Activated naive CD4-positive, alpha-beta T cell treated with anti-CD3 and anti-CD28 coated beads, Interleukin-2, amount 50 U/mL, for 72 hours (primary cell): Measurements from ENCODE around the gene CDC42EP3. TPM values are rescaled to one million over a fixed set of nuclear protein-coding genes. Genes with fewer than 3 reads are reported as not detected.
A peak's percentile ranks its signal among the peaks of the same experiment; 100 is the strongest.

Source experiments
- ATAC-seq, 2 donors: fragments of 150-1000 bp; cut with Tn5 transposase; 2 replicates each; pipeline ENCODE4 v1.10.0; 2021; ENCODE audit warnings: mild to moderate bottlenecking in 2 of 2, moderate library complexity in 2 of 2
- DNase-seq, 2 donors: peaks; one replicate each; pipeline ENCODE4 v3.0.0; 2021 to 2022; ENCODE audit warnings: low spot score in 2 of 2
- H3K27ac Mint-ChIP-seq, 2 donors: one replicate each; pipeline ENCODE4 v1.8.0; 2022; ENCODE audit warnings: mild to moderate bottlenecking in 2 of 2, mixed read lengths in 2 of 2
- H3K36me3 Mint-ChIP-seq, 2 donors: one replicate each; pipeline ENCODE4 v1.8.0; 2022; ENCODE audit warnings: mixed read lengths in 2 of 2
- H3K9me3 Mint-ChIP-seq, 2 donors: one replicate each; pipeline ENCODE4 v1.8.0; 2022; ENCODE audit warnings: mixed read lengths in 2 of 2
- total RNA-seq, 2 donors: library from RNA; stranded (reverse); gene quantifications; one replicate each; pipeline ENCODE4 v1.2.3, GENCODE V29; 2022

CDC42EP3 gene
- total RNA-seq, 2 donors from 2014 or later: 11.1 to 12.5 TPM

DNA sequence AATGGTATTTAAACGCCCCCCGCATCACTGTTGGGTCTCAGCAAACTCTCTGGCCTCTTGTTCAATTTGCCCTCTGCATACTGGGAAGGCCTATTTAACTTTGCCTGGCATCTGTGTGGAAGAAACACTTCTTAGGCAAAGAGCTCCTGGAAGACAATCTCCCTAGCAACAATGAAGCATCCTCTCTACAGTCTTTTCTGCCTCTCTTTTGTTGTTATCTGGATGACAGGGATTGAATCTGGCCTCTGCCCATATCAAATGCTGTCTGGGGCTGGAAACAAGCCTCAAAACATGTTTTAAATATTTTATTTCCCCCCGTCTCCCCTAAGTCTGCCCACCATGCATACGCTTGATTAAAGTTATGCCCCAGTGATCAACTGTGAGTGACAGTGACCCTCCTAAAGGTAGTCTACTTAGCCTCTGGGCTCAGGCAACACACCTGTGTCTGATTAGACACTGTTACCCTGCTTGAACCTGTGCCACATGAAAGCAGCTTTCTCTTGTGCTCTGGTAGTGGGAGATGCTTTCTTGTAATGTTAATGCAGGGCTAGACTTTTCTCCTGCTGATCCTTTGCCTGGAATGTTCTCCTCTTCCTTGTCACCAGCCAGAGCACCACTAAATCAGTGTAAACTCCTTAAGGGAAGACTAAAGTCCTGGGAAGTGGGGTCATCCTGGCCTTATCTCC, 34.9 kb downstream of the CDC42EP3 start:
- peaks cover 0 to 8% of the 10 kb centered on the region in 2 donors for H3K9me3 Mint-ChIP-seq
- DNase-seq (no peak), ATAC-seq (no peak)
- H3K36me3 Mint-ChIP-seq: peaks cover 4 to 15% of the 10 kb centered on the region in 2 donors
- peak overlapping the region; percentile 80 to 88 for H3K27ac Mint-ChIP-seq

DNA sequence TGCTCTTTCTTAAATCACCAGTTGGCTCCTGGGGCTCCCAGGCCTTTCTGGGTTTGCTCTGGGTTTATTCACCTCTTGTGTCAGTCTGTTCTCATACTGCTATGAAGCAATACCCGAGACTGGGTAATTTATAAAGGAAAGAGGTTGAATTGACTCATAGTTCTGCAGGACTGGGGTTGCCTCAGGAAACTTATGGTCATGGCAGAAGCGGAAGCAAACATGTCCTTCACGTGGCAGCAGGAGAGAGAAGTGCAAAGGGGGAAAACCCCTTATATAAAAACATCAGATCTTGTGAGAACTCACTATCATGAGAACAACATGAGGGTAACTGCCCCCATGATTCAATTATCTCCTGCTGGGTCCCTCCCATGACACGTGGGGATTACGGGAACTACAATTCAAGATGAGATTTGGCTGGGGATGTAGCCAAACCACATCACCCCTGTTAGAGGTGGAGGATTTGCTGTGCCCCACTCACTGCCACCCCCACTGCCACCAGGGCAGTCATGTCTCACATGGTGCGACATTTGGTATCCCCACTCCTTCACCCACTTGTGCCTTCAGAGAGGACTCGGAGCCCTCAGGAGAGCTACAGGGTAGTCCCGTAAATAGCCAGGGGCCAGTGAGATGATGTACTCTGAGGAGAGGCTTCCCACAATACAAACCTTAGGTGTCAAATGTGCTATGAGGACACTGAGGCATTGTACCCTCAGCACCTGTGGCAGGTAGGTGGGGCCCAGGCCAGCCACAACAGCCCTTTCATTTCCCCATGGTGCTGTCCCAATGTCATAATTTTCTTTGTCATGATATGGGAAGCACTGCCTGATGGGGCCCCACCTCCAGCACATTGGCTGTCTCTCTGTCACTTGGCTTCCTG, 35.7 kb downstream of the CDC42EP3 start:
- peak; percentile 86 to 90 for ATAC-seq
- Mint-ChIP-seq H3K27ac (peak overlapping the region; percentile 81 to 88), H3K9me3 (peaks cover 0 to 8% of the 10 kb centered on the region in 2 donors), H3K36me3 (peaks cover 0 to 7% of the 10 kb centered on the region in 2 donors)
- DNase-seq: peak; percentile 57 to 80

DNA sequence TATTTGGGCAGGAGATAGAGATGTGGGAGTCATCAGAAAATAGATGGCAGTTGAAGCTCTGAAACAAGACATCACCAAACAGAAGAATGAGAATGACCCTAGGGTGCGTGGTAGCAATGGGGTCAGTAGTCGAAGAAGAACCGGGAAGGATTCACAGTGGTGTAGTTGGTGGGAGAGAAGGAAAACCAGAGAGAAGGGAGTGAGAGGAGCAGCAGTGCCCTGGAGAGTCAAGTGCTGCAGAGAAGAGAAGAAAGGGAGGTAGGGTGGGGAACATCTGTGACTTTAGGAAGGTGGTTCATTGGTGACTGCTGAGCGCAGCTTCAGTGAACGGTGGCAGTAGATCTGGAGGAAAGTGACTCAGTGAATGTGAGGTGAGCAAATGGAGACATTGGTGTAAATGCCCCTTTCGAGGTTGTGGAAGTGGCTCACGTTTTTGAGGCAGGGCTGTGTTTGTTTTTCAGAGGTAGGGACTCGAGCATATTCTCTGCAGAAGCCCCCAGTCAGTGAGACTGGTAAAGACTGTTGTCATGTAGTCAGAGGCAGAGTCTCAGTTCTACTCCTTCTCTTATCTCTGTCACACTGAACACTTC, 36.4 kb downstream of the CDC42EP3 start:
- peaks cover under 1 to 8% of the 10 kb centered on the region in 2 donors for H3K9me3 Mint-ChIP-seq
- peaks cover 0 to 7% of the 10 kb centered on the region in 2 donors for H3K36me3 Mint-ChIP-seq
- DNase-seq (no peak), ATAC-seq (no peak)
- H3K27ac Mint-ChIP-seq: peak overlapping the region; percentile 81 to 88

DNA sequence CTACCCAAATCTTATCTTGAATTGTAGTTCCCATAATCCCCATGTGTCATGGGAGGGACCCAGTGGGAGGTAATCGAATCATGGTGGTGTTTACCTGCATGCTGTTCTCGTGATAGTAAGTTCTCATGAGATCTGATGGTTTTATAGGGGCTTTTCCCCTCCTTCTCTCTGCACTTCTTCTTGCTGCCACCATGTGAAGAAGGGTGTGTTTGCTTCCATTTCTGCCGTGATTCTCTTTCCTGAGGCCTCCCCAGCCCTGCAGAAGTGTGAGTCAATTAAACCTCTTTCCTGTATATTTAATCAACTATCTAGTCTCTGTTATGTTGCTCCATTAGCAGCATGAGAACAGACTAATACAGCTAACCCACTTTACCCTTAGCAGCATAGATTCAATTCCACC, 37.6 kb downstream of the CDC42EP3 start:
- DNase-seq: no peak
- Mint-ChIP-seq H3K27ac (no peak overlapping the region), H3K9me3 (peaks cover 6 to 8% of the 10 kb centered on the region in 2 donors), H3K36me3 (peaks cover 7% of the 10 kb centered on the region in 2 donors)
- ATAC-seq: no peak

DNA sequence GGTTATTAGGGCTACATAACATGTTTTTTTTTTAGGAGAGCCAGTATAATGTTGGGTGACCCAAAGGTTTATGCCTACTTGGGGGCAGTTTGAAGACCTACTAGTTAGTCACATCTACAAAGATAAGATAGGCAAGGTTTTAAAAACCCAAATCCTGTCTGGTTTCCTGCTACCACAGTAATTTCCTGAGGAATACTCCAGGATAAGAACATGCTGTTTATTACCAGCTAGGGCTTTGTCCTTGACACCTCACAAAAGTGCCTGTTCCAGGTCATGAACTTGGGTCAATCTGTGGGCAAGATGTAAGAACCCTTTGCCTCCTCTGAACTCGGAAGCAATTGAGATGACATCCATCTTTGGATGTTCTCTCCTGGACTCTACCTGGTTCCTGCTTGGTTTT, 38.2 kb downstream of the CDC42EP3 start:
- DNase-seq: no peak
- peaks cover 7% of the 10 kb centered on the region in 2 donors for H3K36me3 Mint-ChIP-seq
- no peak for ATAC-seq
- peaks cover 6 to 8% of the 10 kb centered on the region in 2 donors for H3K9me3 Mint-ChIP-seq
- no peak overlapping the region for H3K27ac Mint-ChIP-seq

DNA sequence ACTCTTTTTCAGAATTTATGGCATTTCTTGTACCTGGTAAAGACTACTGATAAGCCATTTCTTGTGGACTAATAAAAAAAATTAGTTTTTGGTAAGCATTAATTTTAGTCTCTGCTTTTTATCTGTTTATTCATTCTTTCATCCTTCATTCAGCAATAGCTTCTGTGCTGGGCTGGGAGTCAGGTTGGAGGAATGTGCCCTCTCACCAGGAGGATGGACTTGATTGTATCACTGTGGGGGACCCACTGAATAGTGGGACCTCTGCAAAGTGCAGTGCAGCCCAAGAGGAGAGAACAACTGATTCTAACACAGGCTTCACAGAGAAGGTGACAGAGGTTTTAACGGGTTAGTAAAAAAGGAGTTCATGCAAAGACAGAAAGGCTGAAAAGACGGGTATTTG, 39.1 kb downstream of the CDC42EP3 start:
- ATAC-seq (no peak), DNase-seq (no peak)
- peaks cover 7% of the 10 kb centered on the region in 2 donors for H3K36me3 Mint-ChIP-seq
- H3K9me3 Mint-ChIP-seq: peaks cover 6 to 8% of the 10 kb centered on the region in 2 donors
- peak overlapping the region in 1 of 2 donors; percentile 13 for H3K27ac Mint-ChIP-seq

DNA sequence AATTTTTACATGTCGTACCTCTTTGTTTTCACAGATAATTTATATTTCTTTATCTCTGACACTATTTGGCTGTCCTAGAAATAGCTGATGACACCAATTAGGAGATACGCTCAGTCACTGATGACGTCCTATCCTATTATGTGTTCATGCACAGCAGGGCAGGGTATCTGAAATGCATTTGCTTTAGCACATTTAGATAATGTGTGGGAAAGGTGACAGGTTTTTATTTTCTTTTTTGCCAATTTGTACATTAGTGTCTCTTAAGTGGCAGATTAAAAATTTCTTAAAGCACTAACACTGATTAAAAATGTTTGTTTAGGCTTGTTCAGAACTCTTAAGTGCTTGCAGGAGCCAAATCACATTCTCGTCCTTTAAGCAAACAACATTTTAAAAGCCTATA, 39.7 kb downstream of the CDC42EP3 start:
- DNase-seq (no peak), ATAC-seq (no peak)
- H3K27ac Mint-ChIP-seq: no peak overlapping the region
- peaks cover 7% of the 10 kb centered on the region in 2 donors for H3K36me3 Mint-ChIP-seq
- peaks cover 6 to 8% of the 10 kb centered on the region in 2 donors for H3K9me3 Mint-ChIP-seq

DNA sequence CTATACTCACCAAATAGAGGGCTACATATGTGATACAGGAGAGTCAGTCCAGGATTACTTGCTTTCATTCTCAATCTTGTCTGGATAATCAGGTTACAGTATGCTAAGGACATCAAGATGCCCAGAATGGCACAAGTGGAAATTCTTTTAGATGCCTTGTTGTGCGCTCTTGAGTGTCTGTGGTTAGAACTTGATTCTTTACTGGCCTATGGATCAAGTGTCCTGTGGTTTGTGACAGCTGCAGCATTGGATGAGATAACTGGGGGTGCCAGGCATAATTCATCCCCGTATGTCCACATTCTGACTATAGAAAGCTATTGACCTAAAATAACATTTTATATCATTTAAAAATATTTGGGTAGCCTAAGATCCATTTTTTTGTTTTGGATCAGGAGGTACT, 40.1 kb downstream of the CDC42EP3 start:
- H3K9me3 Mint-ChIP-seq: peaks cover 6 to 8% of the 10 kb centered on the region in 2 donors
- DNase-seq: no peak
- H3K27ac Mint-ChIP-seq: no peak overlapping the region
- ATAC-seq: no peak
- peaks cover 7% of the 10 kb centered on the region in 2 donors for H3K36me3 Mint-ChIP-seq

DNA sequence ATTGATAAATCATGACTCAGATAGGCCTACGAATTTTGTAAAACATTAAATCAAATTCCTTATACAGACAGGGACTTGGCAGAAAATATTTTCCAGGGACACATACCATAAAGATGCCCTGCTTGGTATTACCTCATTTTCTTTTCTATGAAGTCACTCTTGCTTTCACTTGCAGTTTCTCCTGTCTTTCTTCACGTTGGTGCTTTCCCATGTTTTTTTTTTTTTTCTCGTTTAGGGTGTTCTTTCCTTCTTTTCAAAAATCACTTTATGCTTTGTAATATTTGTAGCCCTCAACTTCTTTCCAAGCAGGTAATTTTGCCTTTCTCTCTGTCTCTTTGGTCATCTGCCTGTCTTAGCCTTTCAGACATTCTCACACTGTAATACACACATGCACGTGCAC, 40.7 kb downstream of the CDC42EP3 start:
- Mint-ChIP-seq H3K36me3 (peaks cover 7% of the 10 kb centered on the region in 2 donors), H3K27ac (no peak overlapping the region), H3K9me3 (peaks cover 6 to 8% of the 10 kb centered on the region in 2 donors)
- ATAC-seq (no peak), DNase-seq (no peak)

DNA sequence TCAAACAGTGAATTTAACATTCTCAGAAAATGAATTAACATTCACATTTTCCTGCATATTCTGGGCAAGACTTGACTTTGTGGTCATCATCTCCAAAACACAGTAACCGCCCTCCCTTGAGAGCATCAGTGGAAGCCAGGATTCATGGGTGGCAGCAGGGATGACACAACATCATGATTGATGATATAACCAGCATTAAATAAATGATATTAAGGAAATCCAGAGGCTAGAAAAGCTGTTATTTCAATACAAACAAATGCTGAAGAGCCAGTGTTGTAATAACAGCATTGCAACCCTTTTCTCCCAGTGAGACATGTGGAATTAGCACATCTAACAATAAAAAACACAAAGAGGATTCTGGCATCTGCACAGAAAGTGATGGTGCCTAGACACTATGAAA, 41.1 kb downstream of the CDC42EP3 start:
- no peak for ATAC-seq
- H3K36me3 Mint-ChIP-seq: peaks cover 7% of the 10 kb centered on the region in 2 donors
- H3K9me3 Mint-ChIP-seq: peaks cover 6 to 8% of the 10 kb centered on the region in 2 donors
- no peak for DNase-seq
- no peak overlapping the region for H3K27ac Mint-ChIP-seq

DNA sequence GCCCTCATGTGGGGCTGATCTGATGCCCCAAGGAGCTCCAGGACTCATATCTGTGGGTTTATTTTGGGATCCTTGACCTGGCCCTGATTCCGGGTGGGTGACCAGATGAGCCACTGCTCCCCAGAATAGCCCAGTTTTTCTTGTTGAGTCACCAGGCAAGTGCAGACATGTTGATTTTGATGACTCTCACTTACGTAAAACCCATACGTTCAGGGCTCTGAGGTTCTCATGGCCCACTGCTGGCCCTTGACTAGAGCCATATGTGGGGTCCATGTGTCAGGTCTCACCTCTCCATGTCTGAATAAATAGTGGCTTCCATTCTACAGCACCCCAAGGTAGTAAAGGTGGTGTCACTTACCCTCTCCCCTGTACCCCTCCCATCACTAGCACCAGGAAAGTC, 41.9 kb downstream of the CDC42EP3 start:
- H3K27ac Mint-ChIP-seq: peak overlapping the region; percentile 25 to 51
- H3K36me3 Mint-ChIP-seq: peaks cover 7 to 10% of the 10 kb centered on the region in 2 donors
- ATAC-seq (no peak), DNase-seq (no peak)
- H3K9me3 Mint-ChIP-seq: peaks cover 6 to 10% of the 10 kb centered on the region in 2 donors

DNA sequence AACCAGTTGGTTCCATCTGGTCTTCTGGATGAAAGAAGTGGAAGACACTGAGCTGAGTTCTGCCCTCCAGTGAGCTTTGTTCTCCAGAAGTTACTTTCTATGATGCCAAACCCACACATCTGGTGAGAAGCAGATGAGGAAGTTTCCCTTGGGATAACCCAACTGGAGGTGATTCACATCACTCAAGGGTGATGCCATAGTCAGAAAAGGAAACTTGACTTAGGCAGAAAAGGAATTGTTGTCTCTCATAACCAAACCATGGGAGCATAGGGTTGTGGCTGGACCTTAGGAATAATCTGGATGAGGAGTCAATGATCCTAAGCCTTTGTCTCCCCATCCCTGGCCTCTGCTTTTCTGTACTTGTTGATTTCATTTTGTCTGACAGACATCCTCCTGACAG, 43.7 kb downstream of the CDC42EP3 start:
- H3K36me3 Mint-ChIP-seq: peaks cover 7 to 14% of the 10 kb centered on the region in 2 donors
- ATAC-seq: no peak
- H3K9me3 Mint-ChIP-seq: peaks cover 6 to 8% of the 10 kb centered on the region in 2 donors
- no peak overlapping the region for H3K27ac Mint-ChIP-seq
- DNase-seq: no peak

DNA sequence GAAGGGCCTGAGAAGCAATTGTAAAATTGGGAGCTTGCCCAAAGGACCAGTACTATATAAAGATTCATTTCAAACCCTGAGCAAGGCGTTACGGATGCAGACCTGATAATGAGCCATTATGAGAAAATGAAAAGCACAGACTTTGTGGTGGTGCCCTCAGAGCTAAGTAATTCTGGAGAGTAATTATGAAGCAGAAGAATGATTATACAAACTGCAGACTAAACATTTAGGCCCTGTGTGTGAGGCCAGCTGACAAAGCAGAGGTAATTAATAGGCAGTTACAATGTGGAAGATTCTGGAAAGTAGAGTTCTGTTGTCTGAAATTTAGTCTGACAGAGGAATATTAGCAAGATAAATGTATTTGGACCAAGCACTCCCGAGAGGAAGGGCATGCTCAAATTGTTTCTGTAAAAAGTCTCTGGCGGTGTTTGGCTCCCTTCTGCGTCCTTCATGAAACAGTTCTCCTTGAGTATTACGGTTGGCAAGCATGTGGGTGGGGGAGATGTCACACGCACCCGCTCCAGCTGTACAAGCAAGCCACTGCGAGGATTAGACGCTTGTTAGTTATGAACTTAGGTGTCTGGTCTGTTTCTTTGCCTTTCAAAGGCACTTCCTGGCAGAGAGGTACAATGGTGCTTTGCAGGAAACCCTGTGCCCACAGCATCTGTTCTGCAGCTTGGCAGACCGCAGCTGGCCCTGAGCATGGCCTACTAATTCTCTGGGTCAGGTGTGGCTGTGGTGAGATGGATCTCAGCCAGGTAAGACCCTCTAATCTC, 45.5 kb downstream of the CDC42EP3 start:
- Mint-ChIP-seq H3K9me3 (peaks cover 6 to 14% of the 10 kb centered on the region in 2 donors), H3K36me3 (peaks cover 7 to 23% of the 10 kb centered on the region in 2 donors), H3K27ac (peak overlapping the region; percentile 59 to 75)
- DNase-seq: peak in 1 of 2 donors; percentile 47
- peak; percentile 57 to 58 for ATAC-seq

DNA sequence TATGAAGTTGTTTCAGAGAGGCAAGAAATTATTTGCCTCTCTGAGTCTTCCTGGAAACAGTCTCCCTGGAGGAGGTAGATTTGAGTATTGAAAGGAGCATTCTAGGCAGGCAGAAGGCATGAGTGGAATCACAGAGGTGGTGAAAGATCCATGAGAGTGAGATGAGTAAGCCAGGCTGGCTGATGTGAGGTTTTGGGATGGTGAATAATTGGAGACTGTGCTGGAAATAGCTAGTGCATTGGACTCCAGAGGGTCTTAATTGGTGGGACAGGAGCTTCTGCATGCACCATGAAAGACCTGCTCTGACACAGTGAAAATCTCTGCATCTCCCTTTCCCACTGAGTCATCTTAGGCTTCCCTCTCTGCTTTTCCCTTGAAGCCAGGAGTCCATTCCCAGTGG, 46.3 kb downstream of the CDC42EP3 start:
- no peak for DNase-seq
- ATAC-seq: no peak
- H3K9me3 Mint-ChIP-seq: peaks cover 6 to 14% of the 10 kb centered on the region in 2 donors
- peak overlapping the region; percentile 59 to 98 for H3K27ac Mint-ChIP-seq
- H3K36me3 Mint-ChIP-seq: peaks cover 7 to 23% of the 10 kb centered on the region in 2 donors

DNA sequence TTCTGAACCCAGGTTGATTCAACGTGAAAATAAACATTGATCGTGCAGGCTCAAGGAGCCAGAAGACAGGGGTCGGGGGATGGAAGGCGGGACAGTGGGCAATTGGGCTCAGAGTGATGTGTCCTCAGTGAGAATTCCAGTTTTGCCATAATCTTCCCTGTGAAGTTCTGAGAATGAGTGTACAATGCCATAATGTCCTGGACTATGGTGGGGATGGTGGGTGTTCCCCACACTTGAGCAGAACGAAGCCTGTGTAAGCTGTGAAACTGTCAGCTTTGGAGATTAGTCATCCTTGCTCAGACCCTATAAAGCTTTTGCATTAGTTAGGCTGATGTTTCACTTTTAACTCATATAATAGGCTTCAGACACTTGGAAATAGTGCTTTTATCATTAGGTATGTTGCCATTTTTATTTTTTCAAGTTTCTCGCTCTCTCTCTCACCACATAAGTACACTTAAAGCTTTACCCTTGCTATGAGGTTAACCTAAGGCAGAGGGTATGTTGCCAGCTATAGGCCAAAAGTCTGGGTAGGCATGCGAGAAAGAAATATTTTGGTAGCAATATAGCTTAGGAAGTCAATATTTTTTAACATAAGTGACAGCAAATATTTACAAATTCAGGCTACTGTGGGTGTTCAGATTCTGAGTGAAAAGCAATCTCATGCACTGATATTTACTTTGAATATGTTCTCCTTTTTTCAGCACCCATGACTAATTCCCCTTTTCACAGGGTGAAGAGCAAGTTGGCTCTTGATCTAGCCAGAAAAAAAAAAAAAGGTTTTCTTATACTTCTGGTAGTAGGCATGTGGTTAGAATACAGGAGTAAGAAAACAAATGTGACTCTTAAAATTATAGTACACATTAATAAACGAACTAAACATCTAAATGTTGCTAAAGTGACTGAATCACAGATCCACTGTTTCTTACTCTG, 47.2 kb downstream of the CDC42EP3 start:
- ATAC-seq (peak; percentile 78 to 84), DNase-seq (no peak)
- Mint-ChIP-seq H3K9me3 (peaks cover 0 to 14% of the 10 kb centered on the region in 2 donors), H3K36me3 (peaks cover 0 to 23% of the 10 kb centered on the region in 2 donors), H3K27ac (peak overlapping the region; percentile 59 to 98)
